Peyer's patch (tissue), 4 donors: Measurements from ENCODE around the gene KLC1.

Experiments used
- POLR2A ChIP-seq, 2 donors: fragments of 450-650 bp; IDR thresholded peaks; one replicate each; pipeline ENCODE4 v1.5.1; 2017; ENCODE audit warnings: antibody characterized with exemption in 2 of 2, mild to moderate bottlenecking in 2 of 2, moderate library complexity in 2 of 2
- TF ChIP-seq, protein P1 (sequence below), 6 experiments: fragments of 450-650 bp in 4 of 6; fragments of 200-600 bp in 2 of 6; sonication (generic) in 1 of 6; IDR thresholded peaks; one replicate each; pipeline ENCODE4 v1.5.1; 2017 to 2019; ENCODE audit warnings: antibody characterized with exemption in 6 of 6, mild to moderate bottlenecking in 3 of 6, moderate library complexity in 1 of 6

DNA sequence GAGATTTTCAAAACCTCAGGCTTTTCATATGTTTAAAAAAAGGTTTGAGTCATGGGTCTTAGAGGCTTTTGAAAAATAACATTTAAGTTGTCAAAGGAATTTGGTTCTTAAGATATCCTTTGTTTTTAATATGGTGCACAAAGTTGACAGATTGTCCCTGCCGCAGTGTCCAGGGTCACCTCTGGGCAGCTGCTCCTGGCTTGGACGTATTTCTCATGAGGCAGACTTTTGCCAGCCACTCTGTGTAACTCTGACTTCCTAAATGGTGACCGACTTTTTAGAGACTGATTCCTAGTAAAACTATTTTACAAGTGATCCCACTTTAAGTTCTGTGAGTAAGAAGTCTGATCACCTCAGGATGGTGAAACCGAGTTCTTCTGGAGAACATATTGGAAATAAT is 58.7 kb downstream of the KLC1 start:
- TF ChIP-seq, protein P1, sequence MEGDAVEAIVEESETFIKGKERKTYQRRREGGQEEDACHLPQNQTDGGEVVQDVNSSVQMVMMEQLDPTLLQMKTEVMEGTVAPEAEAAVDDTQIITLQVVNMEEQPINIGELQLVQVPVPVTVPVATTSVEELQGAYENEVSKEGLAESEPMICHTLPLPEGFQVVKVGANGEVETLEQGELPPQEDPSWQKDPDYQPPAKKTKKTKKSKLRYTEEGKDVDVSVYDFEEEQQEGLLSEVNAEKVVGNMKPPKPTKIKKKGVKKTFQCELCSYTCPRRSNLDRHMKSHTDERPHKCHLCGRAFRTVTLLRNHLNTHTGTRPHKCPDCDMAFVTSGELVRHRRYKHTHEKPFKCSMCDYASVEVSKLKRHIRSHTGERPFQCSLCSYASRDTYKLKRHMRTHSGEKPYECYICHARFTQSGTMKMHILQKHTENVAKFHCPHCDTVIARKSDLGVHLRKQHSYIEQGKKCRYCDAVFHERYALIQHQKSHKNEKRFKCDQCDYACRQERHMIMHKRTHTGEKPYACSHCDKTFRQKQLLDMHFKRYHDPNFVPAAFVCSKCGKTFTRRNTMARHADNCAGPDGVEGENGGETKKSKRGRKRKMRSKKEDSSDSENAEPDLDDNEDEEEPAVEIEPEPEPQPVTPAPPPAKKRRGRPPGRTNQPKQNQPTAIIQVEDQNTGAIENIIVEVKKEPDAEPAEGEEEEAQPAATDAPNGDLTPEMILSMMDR (IDR thresholded peaks at IDR 0.05): no peak
- no peak for TF ChIP-seq POLR2A (IDR thresholded peaks at IDR 0.05)
